COLO668 (cell line): ENCODE data around the gene DCLRE1C.
"Not testable (repeated sequence)": the region's sequence is repeated elsewhere in the genome, so short reads cannot be mapped to it uniquely, and the experiment has no call there.

Source experiments
- DNase-seq: peaks from one replicate; lab custom pipeline; 2025; ENCODE audit not compliant: unreplicated experiment; lab: John Stamatoyannopoulos, UW

DCLRE1C gene

DNA sequence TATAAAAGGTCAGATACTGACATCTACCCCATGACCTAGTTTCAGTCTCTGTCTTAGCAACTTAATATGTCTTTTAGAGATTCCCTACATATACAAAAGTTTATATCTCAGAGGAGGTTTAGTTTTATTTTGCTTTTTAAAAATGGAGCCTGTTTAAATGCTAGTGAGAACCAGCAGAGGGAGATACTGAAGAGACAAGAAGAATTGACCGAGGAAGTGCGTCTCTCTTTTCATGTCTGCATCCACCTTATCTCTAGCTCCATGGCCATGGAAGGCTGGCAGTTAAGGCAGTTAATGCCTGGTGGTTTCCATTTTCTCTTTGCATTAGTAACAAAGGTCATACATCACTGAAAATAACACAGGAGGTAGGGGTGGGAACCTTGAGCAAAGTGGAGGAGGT lies 64.6 kb downstream of the DCLRE1C start:
- no peak for DNase-seq

DNA sequence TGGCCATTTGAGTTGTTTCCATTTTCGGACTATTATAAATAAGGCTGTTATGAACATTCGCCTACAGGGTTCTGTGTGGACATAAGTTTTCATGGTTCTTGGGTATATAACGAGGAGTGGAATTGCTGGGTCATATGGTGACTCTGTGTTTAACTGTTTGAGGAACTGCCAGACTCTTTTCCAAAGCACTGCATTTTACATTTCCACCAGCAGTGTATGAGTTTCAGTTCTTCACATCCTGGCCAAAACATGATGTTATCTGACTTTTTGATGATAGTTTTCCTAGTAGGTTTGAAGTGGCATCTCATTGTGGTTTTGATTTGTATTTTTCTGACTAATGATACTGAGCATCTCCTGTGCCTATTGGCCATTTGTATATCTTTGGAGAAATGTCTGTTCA lies 69.8 kb downstream of the DCLRE1C start:
- DNase-seq, result no peak

DNA sequence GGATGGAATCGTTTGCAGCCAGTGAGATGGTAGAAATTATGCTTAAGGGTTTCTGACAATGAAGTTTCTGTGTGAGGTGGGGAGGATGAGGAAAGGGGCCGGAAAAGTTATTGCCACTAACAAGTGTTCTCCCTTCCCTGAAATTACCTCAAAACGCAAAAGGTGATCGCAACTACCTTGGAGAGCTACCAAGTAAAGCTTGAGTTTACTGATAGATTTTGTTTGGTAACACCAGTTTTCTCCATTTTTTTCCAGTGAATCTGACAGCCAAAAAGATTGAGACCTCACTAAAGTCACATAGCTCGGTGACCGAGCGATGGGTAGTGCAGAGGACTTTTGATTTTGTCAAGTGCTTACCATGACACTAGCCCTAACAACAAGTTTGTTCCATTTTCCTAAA lies 73.7 kb downstream of the DCLRE1C start:
- DNase-seq, result no peak

DNA sequence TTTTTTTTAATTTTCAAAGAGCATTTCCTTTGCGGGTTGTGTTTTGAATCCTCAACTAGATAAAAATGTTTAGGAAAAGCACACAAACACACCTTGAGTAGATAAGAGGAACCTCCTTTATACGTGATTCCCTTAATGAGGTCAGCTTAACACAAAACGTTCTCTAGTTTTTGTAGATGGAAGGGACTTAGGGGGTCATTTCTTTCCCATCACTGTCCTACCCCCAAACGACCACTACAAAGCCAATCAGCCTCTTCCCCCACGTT lies 74.0 kb downstream of the DCLRE1C start:
- no peak for DNase-seq

DNA sequence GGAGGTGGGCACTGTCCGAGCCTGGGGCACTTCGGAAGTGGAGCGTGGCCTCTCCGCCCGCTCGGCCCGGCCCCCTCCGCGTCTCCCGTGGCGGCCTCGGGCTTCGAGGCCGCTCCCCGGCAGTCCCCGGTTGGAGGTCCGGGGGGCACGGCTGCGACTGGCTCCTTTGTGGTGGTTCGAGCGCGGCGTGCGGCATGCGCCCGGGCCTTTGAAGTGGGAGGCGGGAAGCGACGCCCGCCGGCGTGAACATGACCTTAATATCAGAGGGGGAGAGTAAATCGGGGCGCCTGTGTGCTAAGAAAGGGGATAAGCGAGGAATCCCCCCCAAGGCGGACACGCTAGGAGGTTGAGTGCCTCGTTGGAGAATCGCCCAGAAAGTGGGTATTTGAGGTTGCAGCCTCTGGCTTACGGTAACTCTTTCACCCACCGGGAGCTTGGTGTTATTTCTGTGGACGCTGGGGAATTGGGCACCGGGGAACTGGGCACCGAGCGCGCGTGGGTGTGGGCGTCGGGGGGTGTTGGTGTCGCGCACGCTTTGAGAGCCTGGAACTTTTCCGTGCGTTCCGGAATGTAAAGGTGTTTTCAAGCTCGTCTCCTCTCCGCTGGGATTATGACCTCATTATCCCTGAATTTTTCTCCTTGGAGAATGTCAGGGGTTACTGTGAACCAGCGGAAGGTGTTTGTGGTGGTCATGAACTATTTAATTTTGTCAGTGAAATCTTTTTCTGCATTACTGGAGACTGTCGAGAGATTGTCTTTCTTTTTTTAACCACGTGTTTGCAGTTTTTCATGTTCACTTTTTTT lies 74.6 kb downstream of the DCLRE1C start:
- peak; percentile 44 for DNase-seq

DNA sequence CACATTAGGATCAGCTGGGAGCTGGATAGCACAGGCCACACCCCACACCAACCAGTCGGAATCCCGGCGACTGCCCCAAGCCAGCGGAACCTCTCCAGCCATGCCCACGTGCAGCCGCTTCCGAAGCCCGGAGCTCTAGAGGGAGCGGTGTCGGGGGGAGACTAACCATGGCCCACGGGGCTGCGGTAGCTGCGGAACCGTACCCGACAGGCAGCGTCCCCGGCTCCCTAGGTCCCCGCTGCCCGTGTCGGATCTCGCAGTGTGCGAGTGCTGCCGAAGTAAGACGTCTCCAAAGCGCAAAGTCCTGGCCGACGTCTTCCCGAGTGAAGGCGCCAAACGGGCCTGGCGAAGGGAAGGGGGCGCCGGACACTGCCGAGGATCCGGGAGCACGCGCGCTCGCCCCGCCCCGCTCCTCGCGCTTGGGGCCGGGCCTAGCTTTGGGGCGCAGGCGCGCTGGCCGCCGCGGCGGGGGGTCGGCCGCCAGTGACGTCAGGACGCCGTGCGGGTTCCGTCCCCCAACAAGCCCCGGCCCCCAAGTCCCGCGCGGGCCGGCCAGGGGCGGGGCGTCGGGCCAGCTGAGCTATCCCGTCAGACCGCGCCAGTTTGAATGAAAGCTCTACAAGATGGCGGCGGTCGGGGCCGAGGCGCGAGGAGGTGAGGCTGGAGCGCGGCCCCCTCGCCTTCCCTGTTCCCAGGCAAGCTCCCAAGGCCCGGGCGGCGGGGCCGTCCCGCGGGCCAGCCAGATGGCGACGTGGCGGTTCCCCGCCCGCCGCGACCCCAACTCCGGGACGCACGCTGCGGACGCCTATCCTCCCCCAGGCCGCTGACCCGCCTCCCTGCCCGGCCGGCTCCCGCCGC lies 75.4 kb downstream of the DCLRE1C start, which contains the start of gene SUV39H2:
TSS of gene SUV39H2 (plus strand) at position 601 of the 858 bp plus-strand sequence. CDS start at position 624, 23 bp downstream.
- peak; percentile 92 for DNase-seq

DNA sequence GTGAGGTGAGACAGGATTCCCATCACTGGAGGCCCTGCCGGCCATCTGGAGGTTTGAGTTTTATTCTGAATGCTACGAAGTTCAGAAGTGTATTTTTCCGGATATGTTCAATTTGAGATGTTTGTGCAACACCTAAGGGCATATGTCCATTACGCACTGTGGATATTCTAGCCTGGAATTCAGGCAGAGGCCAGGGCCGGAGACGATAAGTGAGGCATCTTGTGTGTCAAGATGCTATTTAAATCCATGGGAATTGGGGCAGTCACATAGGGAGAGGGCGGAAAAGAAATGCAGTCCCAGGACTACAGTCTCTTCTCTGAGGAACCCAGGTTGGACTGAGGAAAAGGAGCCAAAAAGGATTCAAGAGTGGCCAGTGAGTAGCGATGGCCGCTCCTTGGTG lies 77.1 kb downstream of the DCLRE1C start:
- DNase-seq, result no peak

DNA sequence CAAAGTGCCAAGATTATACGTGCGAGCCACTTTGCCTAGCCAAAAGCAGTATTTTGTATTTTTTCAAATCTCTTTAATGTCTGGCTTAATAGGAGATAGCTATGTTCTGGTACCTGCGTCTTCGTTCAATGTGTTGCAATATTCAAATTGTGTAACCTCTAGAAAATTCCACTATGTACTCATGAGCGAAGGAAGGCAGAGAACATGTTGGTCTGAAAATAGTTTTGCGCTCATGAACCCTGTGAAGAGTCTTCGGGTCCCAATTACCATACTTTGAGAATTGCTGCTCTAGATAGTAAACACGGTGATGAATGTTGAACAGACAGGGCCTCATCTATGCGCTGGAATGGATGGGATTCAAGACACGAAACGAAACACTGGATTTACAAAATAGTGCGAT lies 78.0 kb downstream of the DCLRE1C start:
- no peak for DNase-seq

DNA sequence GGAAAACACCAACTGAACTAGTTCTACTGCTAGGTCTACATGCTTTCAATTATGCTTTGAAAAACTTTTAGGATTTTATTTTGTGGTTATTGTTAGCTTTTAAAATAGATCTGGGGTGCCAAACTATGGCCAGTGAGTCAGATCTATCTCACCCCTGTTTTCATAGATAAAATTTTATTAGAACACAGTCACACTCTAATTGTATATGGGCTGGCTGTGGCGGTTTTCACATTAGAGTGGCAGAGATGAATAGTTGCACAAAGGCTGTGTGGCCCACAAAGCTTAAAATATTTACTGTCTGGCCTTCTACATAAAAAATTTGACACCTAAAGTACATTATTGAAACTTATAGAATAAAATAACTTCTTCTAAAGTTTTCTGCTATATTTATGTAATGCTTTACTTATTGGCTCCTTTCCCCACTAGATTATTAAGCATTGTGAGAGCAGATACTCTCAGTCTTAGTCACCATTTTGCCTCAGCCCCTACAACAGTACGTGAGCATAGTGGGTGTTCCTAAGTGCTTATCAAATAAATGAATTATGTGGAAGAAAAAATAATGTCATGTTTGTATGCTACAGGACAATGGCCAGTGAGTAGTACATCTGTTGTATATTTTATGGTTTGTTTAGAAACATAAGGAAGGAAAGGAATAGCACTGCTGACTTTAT lies 80.7 kb downstream of the DCLRE1C start:
- no peak for DNase-seq

DNA sequence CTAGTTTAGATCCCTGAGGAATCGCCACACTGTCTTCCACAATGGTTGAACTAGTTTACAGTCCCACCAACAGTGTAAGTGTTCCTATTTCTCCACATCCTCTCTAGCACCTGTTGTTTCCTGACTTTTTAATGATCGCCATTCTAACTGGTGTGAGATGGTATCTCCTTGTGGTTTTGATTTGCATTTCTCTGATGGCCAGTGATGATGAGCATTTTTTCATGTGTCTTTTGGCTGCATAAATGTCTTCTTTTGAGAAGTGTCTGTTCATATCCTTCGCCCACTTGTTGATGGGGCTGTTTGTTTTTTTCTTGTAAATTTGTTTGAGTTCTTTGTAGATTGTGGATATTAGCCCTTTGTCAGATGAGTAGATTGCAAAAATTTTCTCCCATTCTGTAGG lies 89.0 kb downstream of the DCLRE1C start:
- not testable (repeated sequence) for DNase-seq

DNA sequence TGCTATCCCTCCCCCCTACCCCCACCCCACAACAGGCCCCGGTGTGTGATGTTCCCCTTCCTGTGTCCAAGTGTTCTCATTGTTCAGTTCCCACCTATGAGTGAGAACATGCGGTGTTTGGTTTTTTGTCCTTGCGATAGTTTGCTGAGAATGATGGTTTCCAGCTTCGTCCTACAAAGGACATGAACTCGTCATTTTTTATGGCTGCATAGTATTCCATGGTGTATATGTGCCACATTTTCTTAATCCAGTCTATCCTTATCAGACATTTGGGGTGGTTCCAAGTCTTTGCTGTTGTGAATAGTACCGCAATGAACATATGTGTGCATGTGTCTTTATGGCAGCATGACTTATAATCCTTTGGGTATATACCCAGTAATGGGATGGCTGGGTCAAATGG lies 89.4 kb downstream of the DCLRE1C start:
- DNase-seq, result not testable (repeated sequence)

DNA sequence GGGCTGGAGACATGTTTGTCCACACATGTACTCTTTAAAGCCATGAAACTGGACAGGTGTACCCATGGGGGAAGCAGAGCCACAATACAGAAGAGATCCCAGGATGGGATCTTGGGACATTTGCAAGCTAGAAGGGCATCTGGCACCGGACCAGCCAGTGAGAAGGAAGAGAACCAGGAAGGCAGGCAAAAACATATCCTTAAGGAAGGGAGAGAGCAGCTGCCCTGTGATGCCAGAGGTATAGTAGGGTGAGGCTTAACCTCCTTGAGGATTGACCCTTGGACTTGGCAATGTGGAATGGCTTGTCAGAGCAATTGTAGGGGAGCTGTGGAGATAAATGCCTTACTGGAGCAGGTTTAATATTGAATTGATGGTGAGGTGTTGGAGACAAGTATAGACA lies 93.1 kb downstream of the DCLRE1C start:
- DNase-seq, result no peak

DNA sequence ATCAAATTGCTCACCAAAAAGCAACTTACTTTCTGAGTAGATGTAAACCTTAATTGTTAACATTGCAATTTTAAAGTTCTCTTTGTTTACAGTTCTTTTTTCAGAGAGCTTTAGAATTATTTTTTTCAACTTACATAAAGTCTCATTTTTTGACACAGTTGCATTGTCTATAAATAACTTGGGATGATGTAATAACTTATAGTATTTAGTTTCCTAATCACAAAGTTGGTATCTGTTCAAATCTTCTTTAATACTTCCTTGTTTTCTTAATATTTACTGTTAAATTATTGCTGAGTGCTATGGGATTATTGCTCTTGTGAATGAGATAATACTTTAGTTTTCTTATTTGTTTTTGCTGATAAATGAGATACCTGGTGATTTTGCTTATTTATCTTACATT lies 94.1 kb downstream of the DCLRE1C start:
- no peak for DNase-seq

DNA sequence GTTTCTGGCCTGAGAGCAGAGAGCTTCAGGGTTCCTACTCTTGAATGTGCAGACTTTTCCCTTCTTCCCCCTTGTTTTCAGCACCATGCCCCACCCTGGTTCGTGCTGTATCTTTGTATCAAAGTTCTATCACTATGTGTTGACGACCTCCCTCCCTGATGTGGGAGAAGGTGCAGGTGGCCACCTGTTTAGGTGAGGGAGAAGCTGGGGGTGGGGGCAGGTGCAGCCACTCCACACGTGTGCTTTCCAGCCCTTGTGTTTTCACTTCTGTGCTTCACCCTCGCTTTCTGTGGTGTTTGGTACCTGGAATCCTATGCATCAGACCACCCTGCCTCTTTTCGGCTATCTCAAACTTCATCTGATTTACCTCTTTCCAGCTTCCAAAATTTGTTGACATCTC lies 94.9 kb downstream of the DCLRE1C start:
- DNase-seq, result no peak

DNA sequence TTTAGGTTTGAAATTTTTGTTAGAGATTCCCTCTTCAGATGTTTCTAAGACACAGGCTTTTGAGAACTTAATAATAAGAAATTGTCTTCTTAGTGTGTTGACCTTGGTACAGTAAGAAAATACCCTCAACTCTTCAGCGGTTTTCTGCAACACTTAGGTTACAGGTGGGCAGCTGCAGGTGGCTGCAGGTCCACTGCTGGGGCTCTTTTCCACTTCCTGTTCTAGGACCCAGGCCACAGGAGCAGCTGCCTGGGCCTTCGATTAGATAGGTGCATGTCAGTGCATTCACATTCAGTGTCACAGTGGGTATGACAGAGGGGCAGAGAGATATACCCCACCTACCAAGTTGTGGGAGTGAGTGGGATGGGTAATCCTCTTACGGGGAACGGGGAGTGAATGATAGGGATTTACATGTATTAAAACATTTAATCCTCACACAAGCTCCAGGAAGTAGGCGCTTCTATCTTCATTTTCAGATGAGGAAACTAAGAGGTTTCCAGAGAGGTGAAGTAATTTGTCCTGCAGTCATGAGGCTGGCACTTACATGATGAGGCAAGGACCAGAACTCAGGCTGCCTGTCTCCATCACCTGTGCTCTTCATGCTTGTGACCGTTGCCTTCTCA lies 95.4 kb downstream of the DCLRE1C start:
- no peak for DNase-seq

DNA sequence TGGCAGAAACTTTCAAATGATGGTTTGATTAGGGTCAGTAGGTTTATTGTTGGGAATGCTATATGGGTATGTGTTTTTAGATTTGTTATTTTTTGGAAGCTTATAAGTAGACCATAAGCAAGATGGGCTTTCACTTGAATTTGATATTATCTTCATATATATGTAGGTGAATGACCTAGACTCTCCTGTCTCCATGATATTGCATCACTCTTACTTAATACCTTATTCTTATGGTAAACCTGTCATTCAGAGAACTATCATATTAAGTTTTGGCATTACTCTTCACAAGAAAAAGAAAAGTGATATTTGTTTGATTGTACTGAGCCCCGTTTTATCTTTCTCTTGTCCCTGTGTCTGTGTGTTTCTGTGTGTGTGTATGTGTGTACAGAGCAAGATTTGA lies 98.4 kb downstream of the DCLRE1C start:
- DNase-seq, result no peak

DNA sequence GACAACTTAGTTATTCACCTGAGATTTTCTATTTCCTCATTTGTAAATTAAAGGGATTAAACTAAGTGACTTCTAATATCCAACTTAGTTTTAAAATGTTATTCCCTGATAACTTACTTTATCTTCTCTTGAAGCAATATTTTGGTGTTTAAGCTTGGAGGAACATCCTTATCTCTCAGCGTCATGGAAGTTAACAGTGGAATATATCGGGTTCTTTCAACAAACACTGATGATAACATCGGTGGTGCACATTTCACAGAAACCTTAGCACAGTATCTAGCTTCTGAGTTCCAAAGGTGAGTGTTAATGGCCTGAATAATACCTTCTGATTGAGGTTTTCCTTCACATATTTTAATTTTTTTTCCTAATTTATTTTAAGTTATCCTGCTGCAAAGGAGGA lies 101.7 kb downstream of the DCLRE1C start:
- DNase-seq, result no peak
